Choroid plexus epithelial cell (primary cell): ENCODE results near the gene UBP1.
"Not testable (repeated sequence)": the region's sequence is repeated elsewhere in the genome, so short reads cannot be mapped to it uniquely, and the experiment has no call there.

Experiments
- DNase-seq: peaks from one replicate; pipeline ENCODE4 v3.0.0-alpha.2; 2010; ENCODE audit warnings: low read depth
- H3K4me3 ChIP-seq: 2 replicates; pipeline ENCODE4 v1.5.1; 2011; ENCODE audit warnings: low read depth, mild to moderate bottlenecking, control low read depth, low read length, moderate library complexity
- TF ChIP-seq, protein P1 (sequence below): conservative IDR thresholded peaks from 2 replicates; pipeline ENCODE4 v1.5.1; 2011; ENCODE audit warnings: low read depth, mild to moderate bottlenecking, control low read depth, inconsistent platforms, low read length, moderate library complexity

UBP1 gene

DNA sequence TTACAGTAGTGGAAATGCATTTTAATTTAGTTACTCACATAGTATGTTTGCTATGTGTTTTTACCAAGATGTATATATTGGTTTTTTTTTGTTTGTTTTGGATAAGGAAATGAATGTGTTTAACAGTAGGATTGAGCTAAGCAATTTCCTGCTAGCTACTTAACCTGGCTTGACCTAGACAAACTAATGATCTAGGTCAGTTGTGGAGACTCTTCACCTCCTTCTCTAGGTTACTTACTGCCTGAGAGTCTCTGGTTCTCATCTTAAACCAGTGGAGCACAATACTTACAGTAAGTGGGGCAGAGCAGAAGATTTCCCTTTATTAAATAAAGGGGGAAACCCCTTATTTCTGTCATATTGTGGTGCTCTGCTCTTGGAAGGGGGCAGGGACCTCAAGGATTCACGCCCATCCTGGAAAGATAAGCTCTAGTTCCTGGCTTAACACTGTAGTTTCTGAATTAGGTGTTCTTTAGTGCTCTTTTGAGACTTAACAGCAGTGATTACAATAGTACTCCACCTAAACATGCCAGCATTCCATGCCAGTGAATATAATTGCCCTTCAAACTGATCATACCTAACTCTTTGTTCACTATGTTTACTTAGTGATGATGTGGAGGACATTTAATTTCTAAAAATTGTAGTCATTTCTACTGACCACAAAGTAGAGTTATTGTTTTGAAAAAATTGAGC is 79.9 kb downstream of the UBP1 start:
- TF ChIP-seq, protein P1, sequence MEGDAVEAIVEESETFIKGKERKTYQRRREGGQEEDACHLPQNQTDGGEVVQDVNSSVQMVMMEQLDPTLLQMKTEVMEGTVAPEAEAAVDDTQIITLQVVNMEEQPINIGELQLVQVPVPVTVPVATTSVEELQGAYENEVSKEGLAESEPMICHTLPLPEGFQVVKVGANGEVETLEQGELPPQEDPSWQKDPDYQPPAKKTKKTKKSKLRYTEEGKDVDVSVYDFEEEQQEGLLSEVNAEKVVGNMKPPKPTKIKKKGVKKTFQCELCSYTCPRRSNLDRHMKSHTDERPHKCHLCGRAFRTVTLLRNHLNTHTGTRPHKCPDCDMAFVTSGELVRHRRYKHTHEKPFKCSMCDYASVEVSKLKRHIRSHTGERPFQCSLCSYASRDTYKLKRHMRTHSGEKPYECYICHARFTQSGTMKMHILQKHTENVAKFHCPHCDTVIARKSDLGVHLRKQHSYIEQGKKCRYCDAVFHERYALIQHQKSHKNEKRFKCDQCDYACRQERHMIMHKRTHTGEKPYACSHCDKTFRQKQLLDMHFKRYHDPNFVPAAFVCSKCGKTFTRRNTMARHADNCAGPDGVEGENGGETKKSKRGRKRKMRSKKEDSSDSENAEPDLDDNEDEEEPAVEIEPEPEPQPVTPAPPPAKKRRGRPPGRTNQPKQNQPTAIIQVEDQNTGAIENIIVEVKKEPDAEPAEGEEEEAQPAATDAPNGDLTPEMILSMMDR: no peak
- H3K4me3 ChIP-seq: no peak overlapping the region
- peak; percentile 58 for DNase-seq

DNA sequence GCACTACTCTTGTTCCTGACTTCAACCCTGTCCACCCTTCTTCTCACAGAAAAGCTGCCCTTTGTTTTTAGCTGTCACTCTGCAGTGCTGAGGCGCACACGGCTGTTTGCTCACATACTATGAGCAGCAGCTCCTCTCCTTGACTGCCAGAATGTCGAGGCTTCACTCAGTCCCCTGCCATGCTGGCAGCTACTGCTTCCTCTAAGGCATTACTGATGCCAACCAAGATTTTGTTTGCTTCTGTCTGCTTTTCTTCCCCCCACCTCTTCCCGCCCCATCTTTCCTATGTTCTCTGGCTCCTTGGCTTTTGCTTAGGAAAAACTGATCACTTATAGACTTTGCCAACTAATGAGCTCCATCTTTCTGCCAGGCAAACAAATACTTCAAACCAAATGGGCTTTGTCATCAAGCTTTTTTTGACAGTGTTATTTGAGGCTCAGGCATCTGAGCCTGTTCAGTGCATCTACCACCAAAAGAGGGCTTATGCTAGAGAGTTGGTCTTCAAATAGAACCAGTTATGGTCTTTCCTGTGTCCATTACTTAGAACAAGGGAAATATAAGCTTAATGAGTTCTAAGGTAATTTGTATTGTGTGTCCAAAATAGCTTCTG is 81.9 kb downstream of the UBP1 start:
- H3K4me3 ChIP-seq: no peak overlapping the region
- TF ChIP-seq, protein P1: no peak
- DNase-seq: no peak

DNA sequence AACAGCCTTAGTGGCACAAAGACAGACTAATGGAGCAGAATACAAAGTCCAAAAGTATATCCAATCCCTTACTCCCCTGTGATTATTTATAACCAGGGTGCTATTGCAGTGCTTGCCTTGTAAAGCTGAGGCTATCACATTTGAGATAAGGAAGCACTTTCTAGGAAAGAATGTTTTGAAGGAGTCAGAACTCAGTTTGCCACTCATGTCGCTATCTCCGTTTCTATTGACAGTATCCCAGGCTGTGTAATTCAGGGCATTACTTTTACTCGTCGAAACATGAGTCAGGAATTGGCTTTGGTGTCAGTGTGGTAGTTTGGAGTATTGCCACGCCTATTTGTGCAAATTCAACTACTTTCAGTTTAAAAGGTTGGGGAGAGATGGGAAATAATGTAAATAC is 84.6 kb downstream of the UBP1 start:
- TF ChIP-seq, protein P1: no peak
- peak; percentile 69 for DNase-seq
- H3K4me3 ChIP-seq: no peak overlapping the region

DNA sequence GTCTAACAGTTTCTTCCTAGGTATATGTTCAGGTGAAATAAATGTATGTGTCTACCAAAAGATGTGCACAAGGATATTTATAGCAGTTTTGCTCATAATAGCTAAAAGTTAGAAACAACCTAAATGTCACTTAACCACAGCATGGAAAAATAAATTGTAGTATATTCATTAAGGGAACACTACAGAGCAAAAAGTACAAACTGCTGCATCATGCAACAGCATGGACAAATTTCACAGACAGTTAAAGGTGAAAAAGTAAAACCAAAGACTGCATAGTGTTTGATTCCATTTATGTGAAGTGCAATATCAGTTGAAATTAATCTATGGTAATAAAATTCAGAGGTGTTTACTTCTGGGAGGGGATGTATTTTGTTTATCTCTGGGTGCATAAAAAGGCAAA is 100.4 kb downstream of the UBP1 start:
- no peak for DNase-seq
- TF ChIP-seq, protein P1: no peak
- H3K4me3 ChIP-seq: no peak overlapping the region

DNA sequence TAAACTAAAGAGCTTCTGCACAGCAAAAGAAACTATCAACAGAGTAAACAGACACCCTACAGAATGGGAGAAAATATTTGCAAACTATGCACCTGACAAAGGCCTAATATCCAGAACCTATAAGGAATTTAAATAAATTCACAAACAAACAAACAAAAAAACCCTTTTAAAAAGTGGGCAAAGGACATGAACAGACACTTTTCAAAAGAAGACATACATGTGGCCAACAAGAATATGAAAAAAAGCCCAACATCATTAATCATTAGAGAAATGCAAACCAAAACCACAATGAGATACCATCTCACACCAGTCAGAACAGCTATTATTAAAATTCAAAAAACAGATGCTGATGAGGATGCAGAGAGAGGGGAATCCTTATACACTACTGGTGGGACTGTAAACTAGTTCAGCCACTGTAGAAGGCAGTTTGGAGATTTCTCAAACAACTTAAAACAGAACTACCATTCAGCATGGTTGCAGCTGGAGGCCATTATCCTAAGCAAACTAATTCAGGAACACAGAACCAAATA is 101.2 kb downstream of the UBP1 start:
- H3K4me3 ChIP-seq, DNase-seq: not testable (repeated sequence)
